Measurements from ENCODE around the gene TYMS. TPM values are rescaled to one million over a fixed set of nuclear protein-coding genes. Genes with fewer than 3 reads are reported as not detected.
"Not testable (repeated sequence)": the region's sequence is repeated elsewhere in the genome, so short reads cannot be mapped to it uniquely, and the experiment has no call there.

TYMS gene
- total RNA-seq, 1 experiment from 2014 or later, result 42.3 TPM

DNA sequence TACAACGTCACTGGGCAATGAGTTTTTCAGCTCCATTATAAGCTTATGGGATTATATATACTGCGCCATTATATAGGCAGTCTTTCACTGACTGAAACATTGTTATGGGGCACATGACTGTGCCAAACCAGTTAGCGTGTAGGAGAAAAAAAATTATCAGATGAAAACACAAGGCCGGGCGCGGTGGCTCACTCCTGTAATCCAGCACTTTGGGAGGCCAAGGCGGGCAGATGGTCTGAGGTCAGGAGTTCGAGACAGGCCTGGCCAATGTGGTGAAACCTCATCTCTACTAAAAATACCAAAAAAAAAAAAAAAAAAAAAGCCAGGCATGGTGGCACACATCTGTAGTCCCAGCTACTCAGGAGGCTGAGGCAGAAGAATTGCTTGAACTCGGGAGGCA, 25.0 kb downstream of the TYMS start:
- H3K36me3 ChIP-seq (ENCODE audit: insufficient read depth, low read length), result peaks cover 17% of the 10 kb centered on the region
- H3K4me2 ChIP-seq (ENCODE audit: low read depth, low read length, poor library complexity, severe bottlenecking); H3K9me3 ChIP-seq (ENCODE audit: low read length); H3K27ac ChIP-seq (ENCODE audit: low read length); H3K4me3 ChIP-seq (ENCODE audit: low read length); H3K9ac ChIP-seq (ENCODE audit: low read length); H4K20me1 ChIP-seq (ENCODE audit: insufficient read depth, low read depth, low read length); DNase-seq; H3K9me2 ChIP-seq (replicated peaks; ENCODE audit: insufficient read depth, low read length); H3K4me1 ChIP-seq (ENCODE audit: low read length); H3K79me2 ChIP-seq (ENCODE audit: low read length); H2AFZ ChIP-seq (ENCODE audit: low read length); H3K27me3 ChIP-seq (ENCODE audit: low read length): not testable (repeated sequence)

DNA sequence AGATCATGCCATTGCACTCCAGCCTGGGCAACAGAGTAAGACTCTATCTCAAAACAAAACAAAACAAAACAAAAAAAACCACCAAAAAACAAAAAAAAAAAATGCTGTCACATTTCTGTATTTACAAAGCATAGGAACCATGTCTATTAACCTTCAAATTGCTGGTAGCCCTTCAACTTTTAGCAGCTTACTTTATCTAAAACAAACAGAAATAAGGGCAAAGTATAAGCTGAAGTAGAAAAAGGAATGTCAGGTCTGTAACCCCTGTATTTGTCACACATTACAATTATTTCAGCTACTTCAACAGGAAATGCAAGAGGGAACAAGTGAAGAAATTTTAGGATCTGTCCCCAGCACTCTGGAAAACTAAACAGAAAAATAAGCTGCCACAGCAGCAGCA, 25.4 kb downstream of the TYMS start:
- Histone ChIP-seq H3K27me3 (ENCODE audit: low read length) (no peaks in the 10 kb centered on the region), H3K4me2 (ENCODE audit: low read depth, low read length, poor library complexity, severe bottlenecking) (no peak overlapping the region)

DNA sequence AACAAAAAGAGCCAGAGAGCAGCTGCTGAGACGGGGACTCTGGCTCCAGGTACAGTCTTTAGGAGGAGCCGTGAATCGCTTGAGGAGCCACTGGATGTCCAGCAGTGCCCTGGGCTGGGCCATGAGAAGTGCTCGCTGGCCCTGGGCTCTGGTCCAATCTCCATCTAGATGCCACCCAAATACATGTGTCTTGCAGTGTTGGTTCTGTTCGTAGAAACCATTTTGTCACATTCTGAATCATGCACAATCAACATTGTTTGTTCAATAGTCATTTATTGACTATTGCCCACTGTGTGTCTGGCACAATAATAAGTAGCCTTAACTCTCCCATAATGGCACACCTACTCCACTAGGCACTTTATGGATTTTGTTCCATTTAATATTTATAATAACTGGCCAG, 26.1 kb downstream of the TYMS start:
- Histone ChIP-seq H3K79me2 (ENCODE audit: low read length) (no peaks in the 10 kb centered on the region), H3K4me2 (ENCODE audit: low read depth, low read length, poor library complexity, severe bottlenecking) (no peak overlapping the region), H3K36me3 (ENCODE audit: insufficient read depth, low read length) (peaks cover 18% of the 10 kb centered on the region), H3K27me3 (ENCODE audit: low read length) (no peaks in the 10 kb centered on the region), H3K4me1 (ENCODE audit: low read length) (no peaks in the 10 kb centered on the region), H2AFZ (ENCODE audit: low read length) (no peak overlapping the region), H3K9me3 (ENCODE audit: low read length) (no peaks in the 10 kb centered on the region), H3K27ac (ENCODE audit: low read length) (no peak overlapping the region), H4K20me1 (ENCODE audit: insufficient read depth, low read depth, low read length) (no peaks in the 10 kb centered on the region), H3K9me2 (replicated peaks; ENCODE audit: insufficient read depth, low read length) (no peaks in the 10 kb centered on the region), H3K4me3 (ENCODE audit: low read length) (no peak overlapping the region), H3K9ac (ENCODE audit: low read length) (no peak overlapping the region)
- no peak for DNase-seq

More for the DNA sequence above, 25.4 kb downstream of the TYMS start:
- Histone ChIP-seq H3K9ac (ENCODE audit: low read length) (no peak overlapping the region), H3K9me3 (ENCODE audit: low read length) (no peaks in the 10 kb centered on the region), H4K20me1 (ENCODE audit: insufficient read depth, low read depth, low read length) (no peaks in the 10 kb centered on the region), H3K27ac (ENCODE audit: low read length) (no peak overlapping the region), H3K4me3 (ENCODE audit: low read length) (no peak overlapping the region), H3K9me2 (replicated peaks; ENCODE audit: insufficient read depth, low read length) (no peaks in the 10 kb centered on the region), H3K4me1 (ENCODE audit: low read length) (no peaks in the 10 kb centered on the region), H2AFZ (ENCODE audit: low read length) (no peak overlapping the region), H3K79me2 (ENCODE audit: low read length) (no peaks in the 10 kb centered on the region), H3K36me3 (ENCODE audit: insufficient read depth, low read length) (peaks cover 18% of the 10 kb centered on the region)
- DNase-seq, result no peak

DNA sequence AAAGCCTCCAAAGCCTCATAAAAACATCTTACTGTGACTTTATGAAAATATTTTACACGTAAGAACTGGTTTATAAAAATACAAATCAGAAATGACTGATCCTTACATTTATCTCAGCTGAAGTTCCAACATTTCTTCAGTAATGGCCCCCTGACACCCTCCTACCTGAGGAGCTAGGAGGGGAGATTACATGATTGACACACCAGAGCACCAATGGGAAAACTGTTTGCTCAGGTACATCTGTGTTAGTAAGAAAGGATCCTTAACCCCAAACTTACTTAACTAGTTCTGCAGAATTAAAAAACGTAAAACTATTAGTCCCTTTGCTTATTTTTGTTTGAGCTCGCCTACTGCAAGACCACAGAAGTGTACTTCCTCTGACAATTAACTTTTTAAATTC, 28.0 kb downstream of the TYMS start:
- Histone ChIP-seq H4K20me1 (ENCODE audit: insufficient read depth, low read depth, low read length) (no peaks in the 10 kb centered on the region), H3K9me2 (replicated peaks; ENCODE audit: insufficient read depth, low read length) (no peaks in the 10 kb centered on the region), H3K27ac (ENCODE audit: low read length) (no peak overlapping the region), H3K4me3 (ENCODE audit: low read length) (no peak overlapping the region), H3K4me2 (ENCODE audit: low read depth, low read length, poor library complexity, severe bottlenecking) (no peak overlapping the region), H3K36me3 (ENCODE audit: insufficient read depth, low read length) (peaks cover 21% of the 10 kb centered on the region; the same call in 1 of the 2 replicates), H3K9me3 (ENCODE audit: low read length) (no peaks in the 10 kb centered on the region), H3K79me2 (ENCODE audit: low read length) (no peaks in the 10 kb centered on the region), H3K4me1 (ENCODE audit: low read length) (no peaks in the 10 kb centered on the region), H3K9ac (ENCODE audit: low read length) (no peak overlapping the region), H2AFZ (ENCODE audit: low read length) (no peak overlapping the region), H3K27me3 (ENCODE audit: low read length) (no peaks in the 10 kb centered on the region)
- DNase-seq, result no peak

DNA sequence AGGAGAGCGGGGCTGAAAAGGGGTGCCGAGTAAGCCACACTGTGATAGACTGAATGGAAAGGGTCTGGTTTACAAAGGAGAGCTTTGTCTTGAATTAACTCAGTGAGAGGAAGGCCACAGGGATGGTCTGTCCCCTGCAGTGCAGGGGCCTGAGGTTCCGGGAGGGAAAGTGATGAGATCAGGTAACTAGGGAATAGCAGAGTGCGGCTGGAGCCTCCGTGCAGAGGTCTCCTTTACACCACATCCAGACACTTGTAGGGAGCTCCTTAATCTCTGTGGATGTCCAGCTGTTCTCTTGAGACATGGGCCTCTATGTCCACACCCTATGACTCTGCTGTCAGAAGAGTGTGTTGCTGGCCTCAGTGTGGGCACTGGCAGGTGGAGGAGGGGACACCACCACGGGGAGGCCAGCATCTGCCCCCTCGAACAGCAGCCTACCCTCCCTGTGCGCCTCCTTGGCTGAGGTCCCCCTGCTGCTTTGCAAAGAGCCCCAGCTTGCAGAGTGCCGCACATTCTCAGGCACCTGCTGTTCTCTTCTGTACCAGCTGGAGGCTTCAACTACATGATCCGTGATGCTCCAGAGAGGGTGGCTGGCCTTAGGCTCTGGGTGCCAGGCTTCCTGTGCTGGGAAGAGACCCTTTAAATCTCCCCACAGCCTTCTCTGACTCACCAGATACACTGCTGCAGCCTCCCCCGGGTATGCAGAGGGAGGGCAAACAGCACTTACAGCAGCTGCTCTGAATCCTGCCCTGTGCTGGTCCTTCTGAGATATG, 29.1 kb downstream of the TYMS start:
- Histone ChIP-seq H3K9me3 (ENCODE audit: low read length) (no peaks in the 10 kb centered on the region), H4K20me1 (ENCODE audit: insufficient read depth, low read depth, low read length) (no peaks in the 10 kb centered on the region), H3K9ac (ENCODE audit: low read length) (no peak overlapping the region), H3K27ac (ENCODE audit: low read length) (no peak overlapping the region), H3K27me3 (ENCODE audit: low read length) (no peaks in the 10 kb centered on the region), H3K4me1 (ENCODE audit: low read length) (no peaks in the 10 kb centered on the region), H3K9me2 (replicated peaks; ENCODE audit: insufficient read depth, low read length) (no peaks in the 10 kb centered on the region), H3K79me2 (ENCODE audit: low read length) (no peaks in the 10 kb centered on the region), H3K4me3 (ENCODE audit: low read length) (no peak overlapping the region), H2AFZ (ENCODE audit: low read length) (no peak overlapping the region), H3K4me2 (ENCODE audit: low read depth, low read length, poor library complexity, severe bottlenecking) (no peak overlapping the region), H3K36me3 (ENCODE audit: insufficient read depth, low read length) (peaks cover 21% of the 10 kb centered on the region; the same call in 1 of the 2 replicates)
- no peak for DNase-seq

DNA sequence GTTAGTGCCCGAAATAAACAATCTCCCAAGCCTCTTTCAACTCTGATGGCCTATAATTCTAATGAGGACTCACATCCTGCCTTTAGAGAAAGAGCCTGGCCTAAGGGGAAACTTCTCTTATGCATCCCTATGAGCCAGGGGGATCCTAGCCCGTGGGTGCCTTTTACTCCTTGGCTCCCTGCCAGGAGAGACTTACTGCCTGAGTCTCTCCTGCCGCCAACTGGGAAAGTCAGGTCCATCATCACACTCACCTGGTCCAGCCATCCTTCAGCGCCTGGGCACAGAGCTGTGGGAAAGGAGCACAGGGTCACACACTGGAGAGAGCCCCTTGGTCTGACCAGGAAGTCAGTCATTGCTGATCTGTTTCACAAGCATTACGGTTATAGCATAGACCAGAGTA, 30.9 kb downstream of the TYMS start:
- Histone ChIP-seq H3K9me2 (replicated peaks; ENCODE audit: insufficient read depth, low read length) (no peaks in the 10 kb centered on the region), H4K20me1 (ENCODE audit: insufficient read depth, low read depth, low read length) (no peaks in the 10 kb centered on the region), H3K4me3 (ENCODE audit: low read length) (no peak overlapping the region), H3K27ac (ENCODE audit: low read length) (no peak overlapping the region), H3K4me1 (ENCODE audit: low read length) (no peaks in the 10 kb centered on the region), H3K79me2 (ENCODE audit: low read length) (no peaks in the 10 kb centered on the region), H3K27me3 (ENCODE audit: low read length) (no peaks in the 10 kb centered on the region), H2AFZ (ENCODE audit: low read length) (no peak overlapping the region), H3K9ac (ENCODE audit: low read length) (no peak overlapping the region), H3K36me3 (ENCODE audit: insufficient read depth, low read length) (peaks cover 17% of the 10 kb centered on the region; the same call in 1 of the 2 replicates), H3K4me2 (ENCODE audit: low read depth, low read length, poor library complexity, severe bottlenecking) (no peak overlapping the region), H3K9me3 (ENCODE audit: low read length) (no peaks in the 10 kb centered on the region)
- no peak for DNase-seq

DNA sequence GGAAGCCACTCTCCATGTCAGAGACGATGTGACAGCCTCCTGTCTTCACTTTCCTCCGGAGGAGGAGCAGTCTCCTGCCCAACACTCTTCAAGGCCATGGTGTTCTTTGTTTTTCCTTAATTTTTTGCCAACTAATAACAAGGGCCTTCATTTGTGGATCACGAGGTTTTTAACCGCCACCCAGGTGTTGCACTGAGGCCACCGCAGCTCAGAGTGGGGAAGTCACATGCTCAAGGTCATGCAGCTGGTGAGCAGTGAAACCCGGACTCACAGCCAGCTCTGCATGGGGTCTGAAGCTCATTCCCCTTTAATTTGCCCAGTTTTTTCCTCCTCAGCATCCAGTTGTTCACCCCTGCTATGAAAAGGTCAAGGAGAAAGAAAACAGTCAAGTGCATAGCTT, 35.4 kb downstream of the TYMS start:
- Histone ChIP-seq H3K27me3 (ENCODE audit: low read length) (no peaks in the 10 kb centered on the region), H3K9me2 (replicated peaks; ENCODE audit: insufficient read depth, low read length) (no peaks in the 10 kb centered on the region), H3K9me3 (ENCODE audit: low read length) (no peaks in the 10 kb centered on the region), H3K4me3 (ENCODE audit: low read length) (no peak overlapping the region), H3K79me2 (ENCODE audit: low read length) (peaks cover 10% of the 10 kb centered on the region), H3K9ac (ENCODE audit: low read length) (no peak overlapping the region), H4K20me1 (ENCODE audit: insufficient read depth, low read depth, low read length) (no peaks in the 10 kb centered on the region), H3K36me3 (ENCODE audit: insufficient read depth, low read length) (peaks cover 17% of the 10 kb centered on the region; the same call in 1 of the 2 replicates), H3K27ac (ENCODE audit: low read length) (no peak overlapping the region), H2AFZ (ENCODE audit: low read length) (no peak overlapping the region), H3K4me1 (ENCODE audit: low read length) (no peaks in the 10 kb centered on the region), H3K4me2 (ENCODE audit: low read depth, low read length, poor library complexity, severe bottlenecking) (no peak overlapping the region)
- no peak for DNase-seq

DNA sequence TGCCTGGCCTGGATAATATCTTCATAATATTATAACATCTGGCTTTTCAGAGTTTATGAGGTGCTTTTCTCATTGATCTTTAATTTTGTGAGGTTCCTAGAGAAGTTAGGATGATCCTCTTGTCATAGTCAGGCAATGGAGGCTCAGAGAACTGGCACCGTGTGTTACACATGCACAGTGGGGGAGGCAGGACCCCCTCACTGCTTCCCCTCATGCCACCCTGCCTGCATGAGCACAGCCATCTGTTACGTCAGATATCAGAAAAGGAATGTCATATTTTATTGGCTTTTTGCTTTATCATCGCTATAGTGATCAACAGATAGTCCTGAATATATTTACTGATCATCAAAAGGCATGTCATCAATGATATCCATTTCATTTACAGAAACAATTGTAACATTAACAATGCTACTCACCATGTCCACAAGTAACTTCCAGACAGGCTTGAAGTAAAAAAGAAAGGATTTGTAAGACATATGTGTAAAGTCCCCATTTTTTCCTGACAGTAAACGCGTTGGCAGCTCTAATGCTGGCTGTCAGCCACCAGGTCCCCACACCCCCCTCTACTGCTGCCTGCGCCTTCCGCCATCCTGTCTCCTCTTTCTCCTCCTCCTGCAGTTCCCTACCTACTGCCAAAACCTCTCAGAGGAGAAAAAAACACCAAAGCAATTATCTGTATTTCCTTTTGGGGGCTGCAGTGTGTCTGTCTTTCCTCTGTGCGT, 36.2 kb downstream of the TYMS start:
- Histone ChIP-seq H3K36me3 (ENCODE audit: insufficient read depth, low read length) (peaks cover 17% of the 10 kb centered on the region; the same call in 1 of the 2 replicates), H3K4me1 (ENCODE audit: low read length) (no peaks in the 10 kb centered on the region), H4K20me1 (ENCODE audit: insufficient read depth, low read depth, low read length) (no peaks in the 10 kb centered on the region), H2AFZ (ENCODE audit: low read length) (no peak overlapping the region), H3K79me2 (ENCODE audit: low read length) (peaks cover 18% of the 10 kb centered on the region), H3K4me2 (ENCODE audit: low read depth, low read length, poor library complexity, severe bottlenecking) (no peak overlapping the region), H3K9ac (ENCODE audit: low read length) (no peak overlapping the region), H3K9me2 (replicated peaks; ENCODE audit: insufficient read depth, low read length) (no peaks in the 10 kb centered on the region), H3K4me3 (ENCODE audit: low read length) (no peak overlapping the region), H3K9me3 (ENCODE audit: low read length) (no peaks in the 10 kb centered on the region), H3K27ac (ENCODE audit: low read length) (no peak overlapping the region), H3K27me3 (ENCODE audit: low read length) (no peaks in the 10 kb centered on the region)
- DNase-seq, result no peak
